Gastroesophageal sphincter (tissue), 3 donors: ENCODE measurements around the gene CLSTN2.

Experiments
- EP300 ChIP-seq: sonication (generic); formaldehyde crosslinking; IDR thresholded peaks from one replicate; pipeline ENCODE4 v1.6.1; 2017; ENCODE audit warnings: antibody characterized with exemption, mild to moderate bottlenecking
- POLR2A ChIP-seq, 2 donors: fragments of 450-650 bp; IDR thresholded peaks; one replicate each; pipeline ENCODE4 v1.6.1; 2017; ENCODE audit warnings: antibody characterized with exemption in 2 of 2, mild to moderate bottlenecking in 2 of 2, moderate library complexity in 1 of 2
- POLR2AphosphoS5 ChIP-seq: sonication (generic); formaldehyde crosslinking; IDR thresholded peaks from one replicate; pipeline ENCODE4 v1.6.1; 2017; ENCODE audit warnings: antibody characterized with exemption
- TF ChIP-seq, protein P1 (sequence below), 4 experiments: fragments of 200-600 bp in 2 of 4; fragments of 450-650 bp in 2 of 4; sonication (generic) in 1 of 4; IDR thresholded peaks; one replicate each; pipeline ENCODE4 v1.5.1; 2017 to 2019; ENCODE audit warnings: antibody characterized with exemption in 4 of 4, mild to moderate bottlenecking in 2 of 4, moderate library complexity in 2 of 4

- TF ChIP-seq, protein P1, sequence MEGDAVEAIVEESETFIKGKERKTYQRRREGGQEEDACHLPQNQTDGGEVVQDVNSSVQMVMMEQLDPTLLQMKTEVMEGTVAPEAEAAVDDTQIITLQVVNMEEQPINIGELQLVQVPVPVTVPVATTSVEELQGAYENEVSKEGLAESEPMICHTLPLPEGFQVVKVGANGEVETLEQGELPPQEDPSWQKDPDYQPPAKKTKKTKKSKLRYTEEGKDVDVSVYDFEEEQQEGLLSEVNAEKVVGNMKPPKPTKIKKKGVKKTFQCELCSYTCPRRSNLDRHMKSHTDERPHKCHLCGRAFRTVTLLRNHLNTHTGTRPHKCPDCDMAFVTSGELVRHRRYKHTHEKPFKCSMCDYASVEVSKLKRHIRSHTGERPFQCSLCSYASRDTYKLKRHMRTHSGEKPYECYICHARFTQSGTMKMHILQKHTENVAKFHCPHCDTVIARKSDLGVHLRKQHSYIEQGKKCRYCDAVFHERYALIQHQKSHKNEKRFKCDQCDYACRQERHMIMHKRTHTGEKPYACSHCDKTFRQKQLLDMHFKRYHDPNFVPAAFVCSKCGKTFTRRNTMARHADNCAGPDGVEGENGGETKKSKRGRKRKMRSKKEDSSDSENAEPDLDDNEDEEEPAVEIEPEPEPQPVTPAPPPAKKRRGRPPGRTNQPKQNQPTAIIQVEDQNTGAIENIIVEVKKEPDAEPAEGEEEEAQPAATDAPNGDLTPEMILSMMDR (IDR thresholded peaks at IDR 0.05), result no peak
- no peak for TF ChIP-seq POLR2AphosphoS5
- TF ChIP-seq POLR2A (IDR thresholded peaks at IDR 0.05), result no peak
- no peak for TF ChIP-seq EP300
These were observed 230.1 kb downstream of the CLSTN2 start for GRCh38 chr3:140164922-140165590.
